ENCODE results near the gene BLVRB.
"Not testable (repeated sequence)": the region's sequence is repeated elsewhere in the genome, so short reads cannot be mapped to it uniquely, and the experiment has no call there.

BLVRB gene

DNA sequence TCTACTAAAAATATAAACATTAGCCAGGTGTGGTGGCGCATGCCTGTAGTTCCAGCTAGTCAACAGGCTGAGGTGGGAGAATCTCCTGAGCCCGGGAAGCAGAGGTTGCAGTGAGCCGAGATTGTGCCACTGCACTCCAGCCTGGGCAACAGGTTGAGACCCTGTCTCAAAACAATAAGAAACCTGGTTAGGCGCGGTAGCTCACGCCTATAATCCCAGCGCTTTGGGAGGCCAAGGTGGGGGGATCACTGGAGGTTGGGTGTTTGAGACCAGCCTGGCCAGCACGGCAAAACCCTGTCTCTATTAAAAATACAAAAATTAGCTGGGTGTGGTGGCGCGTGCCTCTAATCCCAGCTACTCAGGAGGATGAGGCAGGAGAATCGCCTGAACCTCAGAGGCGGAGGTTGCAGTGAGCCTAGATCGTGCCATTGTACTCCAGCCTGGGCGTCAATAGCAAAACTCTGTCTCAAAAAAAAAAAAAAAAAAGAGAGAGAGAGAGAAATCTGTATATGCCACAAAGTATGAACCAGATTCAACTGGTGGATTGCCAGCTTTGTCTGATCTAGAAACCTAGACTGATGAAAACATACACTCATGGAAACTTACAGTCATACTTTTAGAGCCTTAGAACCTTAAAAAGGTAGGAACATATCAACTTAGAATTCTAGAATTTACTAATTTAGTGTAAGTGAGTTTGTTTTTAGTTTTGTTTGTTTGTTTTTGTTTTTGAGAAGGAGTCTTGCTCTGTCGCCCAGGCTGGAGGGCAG is 10.5 kb upstream of the BLVRB start:
- not testable (repeated sequence) for DNase-seq

DNA sequence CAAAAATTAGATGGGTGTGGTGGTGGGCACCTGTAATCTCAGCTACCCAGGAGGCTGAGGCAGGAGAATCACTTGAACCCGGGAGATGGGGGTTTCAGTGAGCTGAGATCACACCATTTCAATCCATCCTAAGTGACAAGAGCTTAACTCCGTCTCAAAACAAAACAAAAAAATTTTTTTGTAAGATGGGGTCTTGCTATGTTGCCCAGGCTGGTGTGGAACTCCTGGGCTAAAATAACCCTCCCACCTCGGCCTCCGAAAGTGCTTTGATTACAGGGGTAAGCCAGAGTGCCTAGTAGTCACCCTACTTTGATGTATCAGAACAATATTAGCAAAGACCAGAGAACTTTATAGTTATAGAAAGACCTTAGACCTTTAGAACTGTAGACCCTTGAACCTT is 9.2 kb upstream of the BLVRB start:
- no peak for DNase-seq

DNA sequence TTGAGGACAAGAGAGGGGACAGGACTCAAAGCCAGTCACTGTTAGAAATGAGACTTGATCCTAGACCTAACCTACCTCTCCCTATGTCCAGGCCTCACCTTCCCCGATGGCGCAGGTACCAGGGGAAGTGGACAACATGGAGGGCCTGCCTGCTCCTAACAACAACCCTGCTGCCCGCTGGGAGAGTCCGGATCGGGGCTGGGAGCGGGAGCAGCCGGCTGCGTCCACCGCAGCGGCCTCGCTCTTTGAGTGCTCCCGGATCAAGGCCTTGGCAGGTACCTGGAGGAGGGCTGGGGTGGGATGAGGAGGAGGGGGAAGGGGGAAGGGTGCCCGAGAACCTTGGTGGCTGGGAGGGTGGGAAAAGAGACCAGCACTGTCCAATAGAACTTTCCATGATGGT is 7.0 kb upstream of the BLVRB start:
- no peak for DNase-seq

DNA sequence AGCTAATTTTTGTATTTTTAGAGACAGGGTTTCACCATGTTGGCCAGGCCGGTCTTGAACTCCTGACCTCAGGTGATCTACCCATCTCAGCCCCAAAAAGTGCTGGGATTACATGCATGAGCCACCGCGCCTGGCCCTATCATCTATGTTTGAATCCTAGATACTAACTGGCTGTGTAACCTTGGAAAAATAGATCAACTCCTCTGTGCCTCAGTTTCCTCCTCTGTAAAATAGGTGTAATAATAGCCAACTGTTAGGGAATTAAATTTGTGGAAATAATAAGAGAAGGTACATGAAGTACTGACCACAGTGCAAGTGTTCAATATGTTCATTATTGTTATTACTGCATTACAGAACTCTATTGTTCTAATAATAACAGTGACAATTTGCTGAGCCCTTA is 5.6 kb upstream of the BLVRB start:
- no peak for DNase-seq

DNA sequence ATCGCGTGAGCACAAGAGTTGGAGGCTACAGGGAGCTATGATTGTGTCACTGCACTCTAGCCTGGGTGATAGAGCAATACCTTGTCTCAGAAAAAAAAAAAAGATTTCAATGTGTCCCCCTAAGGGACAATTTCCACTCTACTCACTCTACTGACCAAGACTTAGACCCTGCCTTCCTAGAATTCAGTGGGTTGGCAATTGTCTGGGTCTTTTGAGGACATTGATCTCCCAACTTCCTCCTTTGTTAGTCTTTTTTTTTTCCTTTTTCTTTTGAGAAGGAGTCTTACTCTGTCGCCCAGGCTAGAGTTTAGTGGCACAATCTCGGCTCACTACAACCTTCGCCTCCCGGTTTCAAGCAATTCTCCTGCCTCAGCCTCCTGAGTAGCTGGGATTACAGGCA is 3.5 kb upstream of the BLVRB start:
- no peak for DNase-seq

DNA sequence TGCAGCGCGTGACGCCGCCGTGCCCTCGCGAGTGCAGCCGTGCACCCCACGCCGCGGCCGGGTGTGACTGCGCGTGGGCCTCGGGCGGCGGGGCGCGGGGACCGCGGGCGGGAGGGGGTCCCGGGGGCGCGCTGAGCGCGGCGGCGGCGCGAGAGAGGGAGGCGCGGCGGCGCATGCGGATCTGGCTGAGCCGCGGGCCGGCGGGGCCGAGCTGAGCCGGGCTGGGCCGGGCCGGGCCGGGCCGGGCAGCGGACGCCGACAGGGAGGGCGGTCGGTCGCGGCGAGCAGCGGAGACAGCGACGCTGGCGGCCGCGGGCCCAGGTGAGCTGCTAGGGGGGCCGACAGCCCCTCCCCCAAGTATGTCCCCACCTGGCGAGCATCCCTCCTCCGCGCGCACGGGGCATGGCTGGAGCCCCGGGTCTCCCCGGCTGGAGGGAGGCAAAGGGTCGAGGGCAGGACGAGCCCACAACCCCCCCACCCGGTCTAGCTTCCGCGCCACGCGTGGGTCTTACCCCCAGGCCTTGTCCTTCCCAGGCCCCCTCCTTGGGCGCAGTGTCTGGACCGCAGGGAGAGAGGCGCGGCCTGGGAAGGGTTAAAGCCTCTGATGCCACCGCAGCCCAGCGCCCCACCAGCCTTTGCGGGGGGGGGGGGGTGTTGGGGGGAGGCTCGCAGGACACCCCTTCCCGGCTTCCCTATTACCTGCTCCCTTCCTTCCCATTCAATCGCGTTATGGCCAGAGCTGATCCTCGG is 1.6 kb upstream of the BLVRB start, which contains the start of gene SPTBN4:
TSS of gene SPTBN4 (plus strand) at position 17 of the 750 bp plus-strand sequence. CDS start 5,621 bp downstream, outside the sequence.
- DNase-seq, result no peak

DNA sequence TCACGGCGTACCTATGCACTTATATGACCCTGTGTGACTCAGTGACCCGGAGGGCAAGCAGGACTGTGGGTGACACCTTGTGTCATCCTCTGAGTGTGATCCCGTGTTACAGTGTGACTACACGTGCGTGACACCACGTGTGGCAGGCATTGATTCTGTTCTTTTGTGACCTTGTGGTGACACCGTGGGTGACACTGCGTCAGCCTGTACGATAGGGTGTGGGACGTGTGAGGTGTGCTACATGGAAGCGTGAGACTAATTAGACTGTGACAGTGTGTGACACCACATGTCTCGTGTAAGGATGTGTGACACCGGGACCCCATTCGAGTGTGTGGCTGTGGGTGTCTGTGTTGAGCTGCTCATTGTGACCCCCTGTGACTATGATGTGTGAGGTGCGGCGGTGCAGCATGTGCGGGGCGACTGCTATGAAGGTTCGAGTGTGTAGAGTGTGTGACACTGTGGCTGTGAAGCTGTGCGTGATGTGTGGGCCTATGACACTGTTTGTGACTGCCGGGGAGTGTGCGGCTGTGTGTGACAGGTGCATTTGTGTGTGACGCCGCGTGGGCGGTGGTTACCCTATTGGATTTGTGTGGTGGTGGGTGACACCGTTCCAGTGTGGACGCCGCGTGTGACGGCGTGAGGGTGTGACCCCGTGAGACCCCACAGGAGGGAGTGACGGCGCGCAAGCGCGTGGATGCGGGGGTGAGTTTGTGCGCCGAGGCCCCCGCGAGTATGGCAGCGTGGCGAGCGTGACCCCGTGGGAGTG is 857 bp upstream of the BLVRB start:
- peak; percentile 57 to 76 (median 64) for DNase-seq

DNA sequence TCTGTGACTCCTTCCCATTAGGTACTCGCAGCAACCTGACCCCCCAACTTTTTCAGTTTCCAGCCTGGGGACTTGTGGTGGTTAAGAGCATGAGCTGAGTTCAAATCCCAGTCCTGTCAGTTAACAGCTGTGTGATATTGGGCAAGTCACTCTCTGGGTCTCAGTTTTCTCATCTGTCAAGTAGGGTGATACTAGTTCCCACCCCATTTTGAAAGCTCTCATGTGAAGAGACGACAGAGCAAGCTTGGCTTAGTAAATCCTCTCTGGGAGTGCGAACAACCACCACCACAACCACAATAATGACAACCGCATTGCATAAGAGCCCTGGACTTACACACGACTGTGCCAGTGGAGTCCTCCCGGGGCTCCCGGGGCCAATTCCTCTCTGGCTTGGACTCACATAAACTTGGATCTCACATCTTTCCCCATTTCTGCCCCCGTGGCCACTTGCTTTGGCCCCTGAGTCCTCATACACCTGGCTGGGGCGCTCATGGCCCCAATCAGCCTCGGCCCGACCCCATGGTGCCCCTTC is 454 bp downstream of the BLVRB start:
- DNase-seq, result no peak

DNA sequence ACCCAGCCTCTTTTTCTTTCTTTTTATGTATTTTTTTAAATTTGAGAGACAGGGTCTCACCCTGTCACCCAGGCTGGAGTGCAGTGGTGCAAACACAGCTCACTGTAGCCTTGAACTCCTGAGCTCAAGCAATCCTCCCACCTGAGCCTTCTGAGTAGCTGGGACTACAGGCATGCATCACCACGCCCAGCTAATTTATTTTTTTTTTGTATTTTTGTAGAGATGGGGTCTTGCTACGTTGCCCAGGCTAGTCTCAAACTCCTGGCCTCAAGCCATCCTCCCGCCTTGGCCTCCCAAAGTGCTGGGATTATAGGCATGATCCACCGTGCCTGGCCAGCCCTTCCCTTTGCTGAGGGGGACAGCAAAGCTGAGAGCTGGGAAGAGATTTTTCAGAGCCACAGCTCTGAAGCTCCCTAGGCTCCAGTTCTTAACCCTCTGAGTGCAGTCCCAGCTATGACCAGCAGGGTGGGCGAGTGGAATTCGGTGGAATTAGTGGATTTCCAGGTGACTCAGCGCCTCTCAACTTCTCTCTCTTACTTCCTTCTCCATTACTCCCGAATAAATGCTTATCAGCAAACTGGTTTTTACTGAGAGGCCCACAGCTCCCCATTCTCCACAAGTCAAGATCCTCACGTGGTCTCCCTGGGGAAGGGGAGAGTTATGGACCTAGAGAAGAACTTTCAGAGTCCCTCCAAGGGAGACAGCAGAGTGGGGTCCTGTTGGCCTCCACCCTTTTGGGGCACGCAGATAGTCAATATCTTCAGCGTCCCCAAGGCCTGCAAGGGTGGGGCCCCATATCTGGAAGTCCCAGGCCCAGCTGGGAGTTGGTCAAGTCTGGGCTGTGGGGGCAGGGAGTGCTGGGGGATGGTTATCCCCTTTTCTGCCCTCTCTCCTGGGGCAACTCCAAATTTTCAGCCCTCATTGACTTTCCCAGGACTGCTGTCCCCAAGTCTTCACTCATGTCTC is 1.2 kb downstream of the BLVRB start:
- DNase-seq, result peak; percentile 13 to 60 (median 42)

DNA sequence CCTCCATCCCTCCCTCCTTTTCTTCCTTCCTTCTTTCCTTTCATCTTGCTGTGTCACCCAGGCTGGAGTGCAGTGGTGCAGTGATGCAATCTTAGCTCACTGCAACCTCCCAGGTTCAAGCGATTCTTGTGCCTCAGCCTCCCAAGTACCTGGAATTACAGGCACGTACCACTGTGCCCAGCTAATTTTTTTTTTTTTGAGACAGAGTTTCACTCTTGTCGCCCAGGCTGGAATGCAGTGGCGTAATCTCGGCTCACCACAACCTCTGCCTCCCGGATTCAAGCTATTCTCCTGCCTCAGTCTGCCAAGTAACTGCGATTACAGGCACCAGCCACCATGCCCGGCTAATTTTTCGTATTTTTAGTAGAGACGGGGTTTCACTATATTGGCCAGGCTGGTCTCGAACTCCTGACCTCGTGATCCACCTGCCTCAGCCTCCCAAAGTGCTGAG is 1.9 kb downstream of the BLVRB start:
- DNase-seq, result not testable (repeated sequence)

DNA sequence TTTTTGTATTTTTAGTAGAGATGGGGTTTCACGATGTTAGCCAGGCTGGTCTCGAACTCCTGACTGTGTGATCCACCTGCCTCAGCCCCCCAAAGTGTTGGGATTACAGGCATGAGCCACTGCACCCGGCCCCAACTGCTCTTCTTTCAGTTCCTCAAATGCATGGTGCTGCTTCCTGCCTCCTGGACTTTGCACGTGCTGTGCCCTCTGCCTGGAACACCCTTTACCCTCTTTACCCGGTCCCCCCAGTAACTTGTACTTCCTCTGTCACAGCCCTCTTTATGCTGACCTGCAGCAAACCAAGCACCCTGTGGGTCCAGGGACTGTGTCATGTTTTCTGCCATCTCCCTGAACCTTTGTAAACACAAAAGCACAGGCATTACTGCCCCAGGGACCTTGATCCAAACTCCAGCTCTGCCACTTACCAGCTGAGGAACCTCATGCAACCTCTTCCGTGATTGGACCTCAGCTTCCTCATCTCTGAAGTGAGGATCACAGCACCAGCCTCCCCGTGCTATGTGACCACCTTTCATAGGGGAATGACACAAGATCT is 3.8 kb downstream of the BLVRB start:
- DNase-seq, result no peak

DNA sequence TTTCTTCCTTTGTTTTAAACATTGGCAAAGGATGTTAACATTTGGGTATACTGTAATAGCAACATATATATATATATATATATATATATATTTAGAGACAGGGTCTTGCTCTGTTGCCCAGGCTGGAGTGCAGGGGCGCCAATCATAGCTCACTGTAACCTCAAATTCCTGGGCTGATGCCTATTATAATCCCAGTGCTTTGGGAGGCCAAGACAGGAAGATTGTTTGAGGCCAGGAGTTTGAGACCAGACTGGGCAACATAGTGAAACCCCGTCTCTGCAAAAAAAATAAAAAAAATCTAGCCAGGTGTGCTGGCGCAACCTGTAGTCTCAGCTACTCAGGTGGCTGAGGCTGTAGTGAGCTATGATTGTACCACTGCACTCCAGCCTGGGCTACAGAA is 5.4 kb downstream of the BLVRB start:
- DNase-seq, result no peak

DNA sequence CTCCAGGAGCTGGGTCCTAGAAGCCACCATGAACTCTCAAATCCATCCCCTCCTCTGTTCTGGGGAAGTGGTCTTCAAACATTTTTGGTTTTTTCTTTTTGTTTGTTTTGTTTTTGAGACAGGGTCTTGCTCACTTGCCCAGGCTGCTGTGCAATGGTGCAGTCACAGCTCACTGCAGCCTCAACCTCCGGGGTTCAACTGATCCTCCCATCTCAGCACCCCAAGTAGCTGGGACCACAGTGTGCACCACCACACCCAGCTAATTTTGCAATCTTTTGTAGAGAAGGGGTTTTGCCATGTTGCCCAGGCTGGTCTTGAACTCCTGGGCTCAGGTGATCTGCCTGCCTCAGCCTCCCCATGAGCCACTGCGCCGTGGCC is 7.0 kb downstream of the BLVRB start:
- no peak for DNase-seq

DNA sequence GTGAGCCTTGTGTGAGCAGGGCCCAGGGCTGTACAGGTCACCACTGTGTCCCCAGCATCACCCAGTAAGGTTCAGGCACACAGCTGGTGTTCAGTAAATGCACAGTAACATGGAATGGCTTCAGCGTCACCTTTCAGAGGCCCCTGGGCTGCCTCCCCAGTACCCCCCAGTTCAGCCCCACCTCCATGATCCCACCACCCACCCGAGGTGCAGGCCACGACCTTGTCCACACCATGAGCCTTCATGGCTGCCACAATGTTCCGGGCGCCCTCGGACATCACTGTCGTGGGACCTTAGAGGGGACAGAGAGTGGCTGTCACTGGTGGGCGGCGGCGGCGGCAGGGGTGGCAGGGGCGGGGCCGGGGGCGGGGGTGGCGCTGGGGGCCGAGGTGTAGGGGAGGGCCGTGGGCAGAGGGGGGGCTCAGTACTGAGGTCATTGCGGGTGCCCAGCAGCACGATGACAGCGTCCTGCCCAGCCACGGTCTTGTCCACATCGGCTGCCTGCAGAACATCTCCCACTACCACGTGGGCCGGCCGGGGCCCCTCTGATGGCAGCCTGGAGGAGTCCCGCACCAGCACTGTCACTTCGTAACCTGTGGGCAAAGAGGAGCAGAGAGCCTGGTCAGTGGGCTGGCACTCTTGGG is 7.5 kb downstream of the BLVRB start:
- DNase-seq, result no peak

DNA sequence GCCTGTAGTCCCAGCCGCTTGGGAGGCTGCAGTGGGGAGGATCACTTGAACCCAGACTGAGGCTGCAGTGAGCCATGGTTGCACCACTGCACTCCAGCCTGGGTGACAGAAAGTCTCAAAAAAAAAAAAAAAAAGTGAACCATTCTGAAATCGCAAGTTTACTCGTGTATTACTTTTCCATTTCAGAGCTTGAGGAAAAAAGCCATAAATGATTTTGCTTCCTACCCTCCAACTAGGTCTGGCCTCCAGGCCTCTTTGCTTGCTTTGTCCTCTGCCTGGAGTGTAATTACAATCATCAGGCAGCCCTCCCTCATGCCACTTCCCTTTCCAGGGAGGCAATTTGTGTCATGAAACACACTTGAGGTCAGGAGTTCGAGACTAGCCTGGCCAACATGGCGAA is 8.5 kb downstream of the BLVRB start:
- DNase-seq, result no peak

DNA sequence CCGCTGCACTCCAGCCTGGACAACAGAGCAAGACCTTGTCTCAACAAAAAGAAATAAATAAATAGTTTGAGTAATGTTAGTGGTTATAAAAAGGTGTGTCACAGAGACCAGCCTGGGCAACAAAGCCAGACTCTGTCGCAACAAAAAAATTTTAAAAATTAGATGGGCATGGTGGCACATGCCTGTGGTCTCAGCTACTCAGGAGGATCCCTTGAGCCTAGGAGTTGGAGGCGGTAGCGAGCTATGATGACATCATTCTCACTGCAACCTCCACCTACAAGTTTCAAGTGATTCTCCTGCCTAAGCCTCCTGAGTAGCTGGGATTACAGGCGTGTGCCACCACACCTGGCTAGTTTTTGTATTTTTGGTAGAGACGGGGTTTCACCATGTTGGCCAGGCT is 11.6 kb downstream of the BLVRB start:
- not testable (repeated sequence) for DNase-seq

DNA sequence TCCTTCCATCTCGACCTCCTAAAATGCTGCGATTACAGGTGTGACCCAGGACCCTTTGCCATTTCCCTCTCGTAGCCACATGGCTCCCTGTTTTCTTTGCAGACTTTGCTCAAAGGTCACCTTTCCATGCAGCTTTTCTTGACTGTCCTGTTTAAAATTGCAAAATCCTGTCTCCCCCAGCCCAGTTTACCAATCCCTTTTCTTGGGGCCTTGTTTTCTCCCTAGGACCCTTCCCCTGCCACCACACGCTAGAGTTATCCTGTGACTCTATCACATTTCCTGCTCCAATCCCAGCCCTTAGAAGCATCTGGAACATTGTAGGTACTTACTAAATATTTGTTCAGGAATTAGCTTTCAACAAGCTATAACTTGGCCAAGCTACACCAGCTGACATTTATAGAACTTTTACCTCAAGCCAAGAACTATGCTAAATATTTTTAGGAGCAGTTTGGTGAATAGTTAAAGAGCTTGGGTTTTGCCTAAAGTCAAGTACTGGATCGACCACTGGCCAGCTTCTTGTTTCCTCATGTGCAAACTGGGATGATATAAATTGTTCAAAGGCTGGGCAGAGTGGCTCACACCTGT is 12.3 kb downstream of the BLVRB start:
- no peak for DNase-seq

DNA sequence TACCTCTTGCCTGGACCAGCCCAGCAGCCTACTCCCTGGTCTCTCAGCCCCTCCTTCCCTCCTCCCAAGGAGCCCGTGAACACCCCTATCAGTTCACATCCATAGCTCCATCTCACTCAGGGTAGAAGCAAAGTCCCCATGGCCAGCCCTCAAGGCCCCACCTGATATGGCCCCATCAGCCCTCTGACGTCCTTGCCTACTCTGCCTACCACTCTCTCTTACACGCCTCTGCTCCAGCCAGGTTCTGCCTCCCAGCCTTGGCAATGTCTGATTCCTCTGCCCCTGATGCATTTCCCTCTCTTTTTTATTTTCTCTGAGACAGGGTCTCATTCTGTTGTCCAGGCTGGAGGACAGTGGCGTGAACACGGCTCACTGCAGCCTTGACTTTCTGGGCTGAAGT is 13.5 kb downstream of the BLVRB start:
- no peak for DNase-seq

DNA sequence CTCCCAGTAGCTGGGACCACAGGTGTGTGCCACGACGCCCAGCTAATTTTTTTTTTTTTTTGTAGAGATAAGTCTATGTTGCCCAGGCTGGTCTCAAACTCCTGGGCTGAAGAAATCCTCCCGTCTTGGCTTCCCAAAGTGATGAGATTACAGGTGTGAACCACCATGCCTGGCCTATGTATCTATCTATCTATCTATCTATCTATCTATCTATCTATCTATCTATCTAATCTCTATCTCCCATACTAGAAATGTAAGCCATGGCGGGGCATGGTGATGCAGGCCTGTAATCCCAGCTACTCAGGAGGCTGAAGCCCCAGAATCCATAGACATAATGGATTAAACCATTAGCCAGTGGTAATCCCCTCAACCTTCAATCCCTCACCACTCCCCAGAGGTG is 14.9 kb downstream of the BLVRB start:
- no peak for DNase-seq

DNA sequence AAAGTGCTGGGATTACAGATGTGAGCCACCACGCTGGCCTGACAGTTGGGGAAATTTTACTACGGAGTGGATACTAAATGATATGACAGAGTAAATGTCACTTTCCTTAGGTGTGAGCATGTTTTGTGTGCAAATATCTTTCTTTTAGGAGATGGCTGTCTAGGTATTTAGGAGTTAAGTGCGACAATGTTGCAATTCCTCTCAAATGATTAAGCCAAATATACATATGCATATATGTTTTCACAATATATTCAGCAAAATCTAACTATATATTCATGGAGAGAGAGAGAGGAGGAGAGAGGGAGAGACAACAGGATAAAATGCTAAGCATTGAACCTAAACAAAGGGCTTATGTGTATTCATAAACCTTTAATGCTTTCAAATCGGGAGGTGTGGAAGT is 16.0 kb downstream of the BLVRB start:
- DNase-seq, result no peak

DNA sequence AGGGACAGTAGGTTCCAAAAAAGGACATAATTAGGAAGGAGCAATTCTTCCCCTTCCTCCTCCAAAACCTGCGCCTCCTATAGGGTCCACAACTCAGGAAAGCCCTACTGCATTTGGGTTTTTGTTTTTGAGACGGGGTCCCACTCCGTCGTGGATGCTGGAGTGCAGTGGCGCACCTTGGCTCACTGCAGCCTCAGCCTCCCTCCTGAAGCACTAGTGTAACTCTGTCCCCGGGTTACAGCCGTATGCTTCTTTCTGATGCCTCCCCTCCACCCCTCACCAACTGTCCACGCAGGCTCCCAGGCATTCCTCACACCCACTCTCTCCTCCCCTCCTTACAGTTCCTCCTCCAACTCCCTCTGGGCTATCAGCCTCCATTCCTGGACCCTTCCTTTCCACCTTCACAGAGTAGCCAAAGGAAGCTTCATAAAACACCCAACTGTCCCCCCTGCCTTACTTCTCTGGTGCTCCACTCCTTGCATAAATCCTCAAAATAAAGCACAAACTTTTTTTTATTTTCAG is 19.2 kb downstream of the BLVRB start:
- no peak for DNase-seq

Measured in activated naive CD4-positive, alpha-beta T cell (primary cell).